HG02623 (cell line): ENCODE data around the gene CKS2.
"Not testable (repeated sequence)": the region's sequence is repeated elsewhere in the genome, so short reads cannot be mapped to it uniquely, and the experiment has no call there.

Source experiments
- ATAC-seq: cut with Tn5 transposase; IDR thresholded peaks from one replicate; pipeline ENCODE4 v1.9.1; 2021; ENCODE audit warnings: moderate library complexity; ENCODE audit not compliant: unreplicated experiment

The CKS2 gene

GRCh38 chr9:89309608-89310474 lies 1.2 kb upstream of the CKS2 start:
- ATAC-seq = no peak

GRCh38 chr9:89311346-89312221 lies 589 bp downstream of the CKS2 start:
- peak; percentile 0 for ATAC-seq

GRCh38 chr9:89312222-89312571 lies 1.2 kb downstream of the CKS2 start:
- no peak for ATAC-seq

GRCh38 chr9:89313842-89314241 lies 2.8 kb downstream of the CKS2 start:
- no peak for ATAC-seq

GRCh38 chr9:89314955-89315354 lies 4.0 kb downstream of the CKS2 start:
- ATAC-seq = no peak

GRCh38 chr9:89315482-89315881 lies 4.5 kb downstream of the CKS2 start:
- no peak for ATAC-seq

GRCh38 chr9:89317282-89317681 lies 6.3 kb downstream of the CKS2 start:
- ATAC-seq = no peak

GRCh38 chr9:89318123-89319014 lies 7.4 kb downstream of the CKS2 start, which contains the start of gene SECISBP2:
TSS of gene SECISBP2 (plus strand) at chr9:89318500. CDS start at chr9:89318577, 77 bp downstream.
- ATAC-seq = peak; percentile 88

GRCh38 chr9:89319015-89319905 lies 8.3 kb downstream of the CKS2 start:
- no peak for ATAC-seq

GRCh38 chr9:89323390-89323789 lies 12.4 kb downstream of the CKS2 start:
- no peak for ATAC-seq

- ATAC-seq = no peak
Measured at GRCh38 chr9:89325733-89326132, 14.7 kb downstream of the CKS2 start.

- no peak for ATAC-seq
Measured at GRCh38 chr9:89328064-89328463, 17.1 kb downstream of the CKS2 start.

GRCh38 chr9:89329917-89330316 lies 18.9 kb downstream of the CKS2 start:
- no peak for ATAC-seq

GRCh38 chr9:89330513-89330912 lies 19.5 kb downstream of the CKS2 start:
- ATAC-seq = no peak

- ATAC-seq = no peak
Measured at GRCh38 chr9:89339807-89340206, 28.8 kb downstream of the CKS2 start.

- ATAC-seq = peak; percentile 63
Measured at GRCh38 chr9:89340332-89340731, 29.3 kb downstream of the CKS2 start.

GRCh38 chr9:89342213-89342612 lies 31.2 kb downstream of the CKS2 start:
- no peak for ATAC-seq

GRCh38 chr9:89342948-89343347 lies 32.0 kb downstream of the CKS2 start:
- ATAC-seq = no peak

GRCh38 chr9:89343812-89344211 lies 32.8 kb downstream of the CKS2 start:
- not testable (repeated sequence) for ATAC-seq

GRCh38 chr9:89345476-89345875 lies 34.5 kb downstream of the CKS2 start:
- no peak for ATAC-seq
